ENCODE results near the gene DNAAF5.

The DNAAF5 gene

GRCh38 chr7:832968-833424 lies 106.5 kb downstream of the DNAAF5 start:
- no peak for DNase-seq (ENCODE audit: low read depth)
- H3K4me3 ChIP-seq (ENCODE audit: low read length): no peak overlapping the region
- no peak for TF ChIP-seq CTCF (conservative IDR thresholded peaks at IDR 0.05; ENCODE audit: low read depth, low read length)

GRCh38 chr7:833601-834258 lies 107.2 kb downstream of the DNAAF5 start:
- no peak for TF ChIP-seq CTCF (conservative IDR thresholded peaks at IDR 0.05; ENCODE audit: low read depth, low read length)
- DNase-seq (ENCODE audit: low read depth): no peak
- H3K4me3 ChIP-seq (ENCODE audit: low read length): no peak overlapping the region

- no peak for TF ChIP-seq CTCF (conservative IDR thresholded peaks at IDR 0.05; ENCODE audit: low read depth, low read length)
- no peak overlapping the region for H3K4me3 ChIP-seq (ENCODE audit: low read length)
- DNase-seq (ENCODE audit: low read depth): no peak
These were observed 107.8 kb downstream of the DNAAF5 start for GRCh38 chr7:834277-834676.

GRCh38 chr7:835021-835420 lies 108.5 kb downstream of the DNAAF5 start:
- no peak for TF ChIP-seq CTCF (conservative IDR thresholded peaks at IDR 0.05; ENCODE audit: low read depth, low read length)
- no peak overlapping the region for H3K4me3 ChIP-seq (ENCODE audit: low read length)
- no peak for DNase-seq (ENCODE audit: low read depth)

- DNase-seq (ENCODE audit: low read depth): no peak
- TF ChIP-seq CTCF (conservative IDR thresholded peaks at IDR 0.05; ENCODE audit: low read depth, low read length): no peak
- H3K4me3 ChIP-seq (ENCODE audit: low read length): no peak overlapping the region
These were observed 109.2 kb downstream of the DNAAF5 start for GRCh38 chr7:835485-836401.

Measured in retinal pigment epithelial cell (primary cell).